Activated B cell treated with CpG ODN at 0.5 μM for 24 hours (primary cell): ENCODE data around the gene MRPL21. TPM values are rescaled to one million over a fixed set of nuclear protein-coding genes. Genes with fewer than 3 reads are reported as not detected.

Experiments used
- ATAC-seq: fragments of 200-7000 bp; cut with Tn5 transposase; one replicate; pipeline ENCODE4 v1.10.0; 2021; ENCODE audit warnings: low read depth, mild to moderate bottlenecking, moderate library complexity
- CTCF ChIA-PET: fragments of 350-600 bp; sonication (Branson Sonifier 250); formaldehyde crosslinking; loops from one replicate; lab custom pipeline; 2021; ENCODE audit warnings: antibody characterized with exemption; lab: Charles Lee
- POLR2A ChIA-PET: fragments of 350-600 bp; sonication (Branson Sonifier 250); formaldehyde crosslinking; loops from one replicate; lab custom pipeline; 2021; ENCODE audit warnings: antibody characterized with exemption; lab: Charles Lee
- DNase-seq: peaks from one replicate; pipeline ENCODE4 v3.0.0; 2022
- H3K27ac Mint-ChIP-seq: one replicate; pipeline ENCODE4 v1.8.0; 2020; ENCODE audit warnings: mixed read lengths
- H3K27me3 Mint-ChIP-seq: one replicate; pipeline ENCODE4 v1.8.0; 2021; ENCODE audit warnings: mixed read lengths
- H3K36me3 Mint-ChIP-seq: one replicate; pipeline ENCODE4 v1.8.0; 2021; ENCODE audit warnings: low read depth, mixed read lengths
- H3K4me1 Mint-ChIP-seq: one replicate; pipeline ENCODE4 v1.8.0; 2021; ENCODE audit warnings: mixed read lengths
- H3K4me3 Mint-ChIP-seq: one replicate; pipeline ENCODE4 v1.8.0; 2020; ENCODE audit warnings: mild to moderate bottlenecking, mixed read lengths
- H3K9me3 Mint-ChIP-seq: one replicate; pipeline ENCODE4 v1.8.0; 2020; ENCODE audit warnings: mixed read lengths
- CTCF ChIP-seq: fragments of 200-600 bp; IDR thresholded peaks from one replicate; pipeline ENCODE4 v1.8.0; 2022; ENCODE audit warnings: antibody characterized with exemption, mild to moderate bottlenecking
- intact Hi-C: fragments of 100-400 bp; cut with micrococcal nuclease; formaldehyde crosslinking; loops from one replicate; pipeline ENCODE4 v1.15.1; 2024
- total RNA-seq: library from RNA; stranded (reverse); gene quantifications from 2 replicates; pipeline ENCODE4 v1.2.3, GENCODE V29; 2022

The MRPL21 gene
- total RNA-seq, 1 donor from 2014 or later = 49.9 TPM

- Mint-ChIP-seq H3K36me3 (peaks cover 80% of the 10 kb centered on the region), H3K4me3 (no peak overlapping the region), H3K9me3 (no peaks in the 10 kb centered on the region), H3K27me3 (no peaks in the 10 kb centered on the region), H3K4me1 (peaks cover 11% of the 10 kb centered on the region), H3K27ac (no peak overlapping the region)
- ATAC-seq (no peak), DNase-seq (no peak)
- intact Hi-C loops = no loop called here
- TF ChIP-seq CTCF = no peak
- CTCF ChIA-PET = no interaction called here
- POLR2A ChIA-PET = no interaction called here
Measured at GRCh38 chr11:68897441-68897840, 6.2 kb downstream of the MRPL21 start.

GRCh38 chr11:68896171-68896959 is 7.3 kb downstream of the MRPL21 start:
- Mint-ChIP-seq H3K36me3 (peaks cover 83% of the 10 kb centered on the region), H3K4me3 (no peak overlapping the region), H3K4me1 (peaks cover 2% of the 10 kb centered on the region), H3K27ac (no peak overlapping the region), H3K9me3 (no peaks in the 10 kb centered on the region), H3K27me3 (no peaks in the 10 kb centered on the region)
- no peak for TF ChIP-seq CTCF
- DNase-seq = no peak
- ChIA-PET CTCF (no interaction called here), POLR2A (no interaction called here)
- intact Hi-C loops = no loop called here
- ATAC-seq = no peak

- POLR2A ChIA-PET = no interaction called here
- no peak overlapping the region for H3K4me3 Mint-ChIP-seq
Measured at GRCh38 chr11:68893282-68893681, 10.3 kb downstream of the MRPL21 start.

GRCh38 chr11:68892576-68892975 is 11.1 kb downstream of the MRPL21 start:
- DNase-seq (no peak), ATAC-seq (no peak)
- Mint-ChIP-seq H3K27ac (no peak overlapping the region), H3K9me3 (no peaks in the 10 kb centered on the region), H3K27me3 (no peaks in the 10 kb centered on the region), H3K4me3 (no peak overlapping the region), H3K36me3 (peaks cover 61% of the 10 kb centered on the region), H3K4me1 (no peaks in the 10 kb centered on the region)
- intact Hi-C loops = no loop called here
- CTCF ChIA-PET = no interaction called here
- POLR2A ChIA-PET = no interaction called here
- TF ChIP-seq CTCF = no peak

More at GRCh38 chr11:68893282-68893681, 10.3 kb downstream of the MRPL21 start:
- ATAC-seq (no peak), DNase-seq (no peak)
- Mint-ChIP-seq H3K27me3 (no peaks in the 10 kb centered on the region), H3K9me3 (no peaks in the 10 kb centered on the region), H3K36me3 (peaks cover 68% of the 10 kb centered on the region), H3K27ac (no peak overlapping the region), H3K4me1 (no peaks in the 10 kb centered on the region)
- intact Hi-C loops = no loop called here
- CTCF ChIA-PET = no interaction called here
- TF ChIP-seq CTCF = no peak

GRCh38 chr11:68891351-68891948 is 12.2 kb downstream of the MRPL21 start:
- intact Hi-C loops = no loop called here
- no peaks in the 10 kb centered on the region for H3K9me3 Mint-ChIP-seq

More at GRCh38 chr11:68891351-68891948, 12.2 kb downstream of the MRPL21 start:
- no peak for ATAC-seq
- Mint-ChIP-seq H3K27me3 (no peaks in the 10 kb centered on the region), H3K4me1 (no peaks in the 10 kb centered on the region), H3K4me3 (no peak overlapping the region), H3K36me3 (peaks cover 50% of the 10 kb centered on the region), H3K27ac (no peak overlapping the region)
- ChIA-PET CTCF (no interaction called here), POLR2A (no interaction called here)
- no peak for TF ChIP-seq CTCF
- DNase-seq = no peak
